Stomach (tissue), 9 donors: ENCODE data around the gene ZNF708. TPM values are rescaled to one million over a fixed set of nuclear protein-coding genes. Genes with fewer than 3 reads are reported as not detected.

Experiments used
- DNase-seq, 2 donors: peaks; one replicate each; pipeline versions ENCODE4 v3.0.0 to v3.0.0-alpha.2; 2013 to 2019
- H3K27ac ChIP-seq, 5 donors: fragments of 200-600 bp in 4 of 5; sonication (generic) in 4 of 5; one replicate each; pipeline ENCODE4 v1.5.1; 2013 to 2019; ENCODE audit warnings: mild to moderate bottlenecking in 1 of 5, moderate library complexity in 1 of 5
- H3K27me3 ChIP-seq, 3 donors: fragments of 200-600 bp; sonication (generic); one replicate each; pipeline ENCODE4 v1.5.1; 2017 to 2019; ENCODE audit warnings: mixed run types in 1 of 3
- H3K36me3 ChIP-seq, 4 donors: fragments of 200-600 bp; sonication (generic); 1 replicate in 3 of 4; 2 replicates in 1 of 4; pipeline ENCODE4 v1.5.1; 2016 to 2019
- H3K4me1 ChIP-seq, 4 donors: fragments of 200-600 bp; sonication (generic); one replicate each; pipeline ENCODE4 v1.5.1; 2016 to 2019
- H3K4me3 ChIP-seq, 4 donors: fragments of 200-600 bp; sonication (generic) in 3 of 4; one replicate each; pipeline ENCODE4 v1.5.1; 2016 to 2019; ENCODE audit warnings: mild to moderate bottlenecking in 1 of 4
- H3K9me3 ChIP-seq, 4 donors: fragments of 200-600 bp; sonication (generic); one replicate each; pipeline ENCODE4 v1.5.1; 2016 to 2019
- CTCF ChIP-seq, 7 experiments: fragments of 450-650 bp in 4 of 7; fragments of 200-600 bp in 3 of 7; sonication (generic) in 3 of 7; IDR thresholded peaks; one replicate each; pipeline ENCODE4 v1.5.1; 2016 to 2019; ENCODE audit warnings: antibody characterized with exemption in 7 of 7, control low read depth in 2 of 7, mild to moderate bottlenecking in 1 of 7
- POLR2A ChIP-seq, 4 donors: fragments of 450-650 bp; IDR thresholded peaks; one replicate each; pipeline ENCODE4 v1.6.1; 2016; ENCODE audit warnings: antibody characterized with exemption in 4 of 4, control low read depth in 2 of 4, mild to moderate bottlenecking in 1 of 4, moderate library complexity in 1 of 4
- WGBS, 5 donors: extraction: QIAGEN DNeasy Blood & Tissue Kit in 3 of 5; methylation state at CpG; one replicate each; pipeline versions ENCODE4 v1.1.5 to v1.1.7; 2013 to 2018; 5-methylcytosine and 5-hydroxymethylcytosine counted together
- intact Hi-C: fragments of 100-400 bp; cut with DNase I; formaldehyde crosslinking; loops from one replicate; pipeline ENCODE4 v1.15.1; 2023; ENCODE audit warnings: low total_unique reads
- polyA plus RNA-seq, 3 donors: library from polyadenylated mRNA; stranded (reverse); fragments of 200-250 nt; gene quantifications; one replicate each; pipeline ENCODE4 v1.2.3, GENCODE V29; 2013
- total RNA-seq, 5 donors: library from RNA; depleted of rRNA; stranded (reverse); fragments of >200 nt; gene quantifications; one replicate each; pipeline versions ENCODE4 v1.1.0 to v1.2.3, GENCODE V29; 2014 to 2016
- donor health status: healthy with polysubstance abuse.
- donor health status: Bipolar disorder and iron deficiency.
- donor health status: healthy.

The ZNF708 gene
- total and polyA plus RNA-seq, 8 donors: 0.87 to 58.3 (median 12.5) TPM

DNA sequence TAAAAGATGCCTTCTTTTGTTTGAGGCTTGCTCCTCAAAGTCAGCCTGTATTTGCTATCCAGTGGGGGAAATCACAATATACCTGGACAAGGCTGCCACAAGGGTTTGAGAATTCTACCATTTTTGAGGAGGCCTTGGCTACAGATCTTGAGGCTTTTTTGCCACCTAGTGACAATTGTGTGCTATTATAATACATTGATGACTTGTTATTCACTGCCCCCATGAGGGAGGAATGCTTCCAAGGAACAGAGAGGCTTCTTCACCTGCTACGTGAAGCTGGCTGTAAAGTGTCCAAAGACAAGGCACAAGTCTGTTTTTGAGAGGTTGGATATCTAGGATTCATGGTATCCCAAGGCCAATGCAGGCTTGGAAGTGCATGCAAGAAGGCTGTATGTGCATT, 72.5 kb downstream of the ZNF708 start:
- peaks cover 5 to 37% (median 24%) of the 10 kb centered on the region in 4 donors for H3K9me3 ChIP-seq
- intact Hi-C loops: no loop called here
- no peak overlapping the region for H3K27ac ChIP-seq
- H3K27me3 ChIP-seq: no peaks in the 10 kb centered on the region
- WGBS, 5 donors: 30 to 76% (median 37%) methylated on average over 1 of the region's 1 CpG
- no peak overlapping the region for H3K4me3 ChIP-seq
- H3K36me3 ChIP-seq: no peaks in the 10 kb centered on the region
- no peaks in the 10 kb centered on the region for H3K4me1 ChIP-seq
- peak in 1 of 2 donors; percentile 47 for DNase-seq
- no peak for TF ChIP-seq POLR2A (IDR thresholded peaks at IDR 0.05)
- TF ChIP-seq CTCF (IDR thresholded peaks at IDR 0.05): peak in 3 of 7 experiments; percentile 21 to 66 (median 34)

Other genes starting within 250 kb of the ZNF708 start
- 10 to 100 TPM in 2 of 5 donors, 1 to 10 TPM in 3; 2.2 to 22.4 (median 4.6) TPM for gene ZNF714, start 247.2 kb downstream of the ZNF708 start, total RNA-seq
- 1 to 10 TPM; 1.1 to 2.0 (median 1.5) TPM for gene ZNF714, start 247.2 kb downstream of the ZNF708 start, polyA plus RNA-seq
- gene ZNF431, start 187.4 kb downstream of the ZNF708 start, total RNA-seq: 10 to 100 TPM in 2 of 5 donors, 1 to 10 TPM in 3; 5.2 to 55.4 (median 5.8) TPM
- gene ZNF431, start 187.4 kb downstream of the ZNF708 start, polyA plus RNA-seq: 10 to 100 TPM in 1 of 3 donors, 1 to 10 TPM in 2; 2.0 to 12.3 (median 5.7) TPM
- 10 to 100 TPM in 2 of 5 donors, 1 to 10 TPM in 1, under 1 TPM in 1, not detected in 1; 0.89 to 27.9 (median 11.9) TPM for gene ZNF738, start 29.6 kb upstream of the ZNF708 start, total RNA-seq
- 1 to 10 TPM; 2.3 to 4.2 (median 2.7) TPM for gene ZNF738, start 29.6 kb upstream of the ZNF708 start, polyA plus RNA-seq
- gene ZNF493, start 67.7 kb upstream of the ZNF708 start, total RNA-seq: 10 to 100 TPM; 18.1 to 100.0 (median 41.4) TPM
- gene ZNF493, start 67.7 kb upstream of the ZNF708 start, polyA plus RNA-seq: 1 to 10 TPM; 2.1 to 5.8 (median 3.2) TPM
- gene ZNF429, start 176.2 kb upstream of the ZNF708 start, total RNA-seq: 10 to 100 TPM in 3 of 5 donors, 1 to 10 TPM in 2; 5.4 to 28.6 (median 10.3) TPM
- gene ZNF429, start 176.2 kb upstream of the ZNF708 start, polyA plus RNA-seq: 1 to 10 TPM; 2.7 to 7.5 (median 3.5) TPM